CD4-positive, alpha-beta T cell treated with Interleukin-17A for 1 hour (primary cell): Measurements from ENCODE around the gene DRD5.
"Not testable (repeated sequence)": the region's sequence is repeated elsewhere in the genome, so short reads cannot be mapped to it uniquely, and the experiment has no call there.

Experiments
- DNase-seq: peaks from one replicate; pipeline ENCODE4 v3.0.0-alpha.2; 2020

DRD5 gene

DNA sequence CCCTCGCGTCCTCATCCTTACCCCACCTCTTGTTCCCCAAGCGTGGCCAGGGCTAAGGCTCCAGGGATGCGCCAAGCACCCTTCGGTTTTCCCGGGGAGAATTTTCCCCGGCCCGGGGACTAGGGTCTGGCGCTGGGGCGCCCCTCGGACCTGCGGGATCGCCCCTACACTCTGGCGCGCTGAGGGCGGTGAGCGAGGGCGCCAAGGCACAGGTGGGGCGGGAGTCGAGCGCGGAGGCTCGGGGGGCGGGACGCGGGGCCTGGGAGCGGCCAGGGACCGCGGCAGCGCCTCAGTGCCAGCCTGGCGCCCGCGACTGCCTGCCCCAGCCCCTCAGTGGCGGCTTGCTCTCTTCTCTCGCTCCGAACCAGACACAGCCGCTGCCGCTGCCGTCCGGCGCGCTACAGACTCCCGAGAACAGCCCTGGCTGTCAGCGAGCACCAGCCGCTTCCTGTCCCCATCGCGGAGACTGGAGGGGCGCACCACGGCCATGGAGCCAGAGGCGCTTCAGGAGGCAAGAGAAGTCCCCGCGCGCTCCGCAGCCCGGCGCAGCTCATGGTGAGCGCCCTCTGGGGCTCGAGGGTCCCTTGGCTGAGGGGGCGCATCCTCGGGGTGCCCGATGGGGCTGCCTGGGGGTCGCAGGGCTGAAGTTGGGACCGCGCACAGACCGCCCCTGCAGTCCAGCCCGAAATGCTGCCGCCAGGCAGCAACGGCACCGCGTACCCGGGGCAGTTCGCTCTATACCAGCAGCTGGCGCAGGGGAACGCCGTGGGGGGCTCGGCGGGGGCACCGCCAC lies at the start of gene DRD5:
Gene DRD5 (plus strand): TSS at position 292 of the 793 bp plus-strand sequence. CDS start 396 bp downstream, at position 688.
- no peak for DNase-seq

DNA sequence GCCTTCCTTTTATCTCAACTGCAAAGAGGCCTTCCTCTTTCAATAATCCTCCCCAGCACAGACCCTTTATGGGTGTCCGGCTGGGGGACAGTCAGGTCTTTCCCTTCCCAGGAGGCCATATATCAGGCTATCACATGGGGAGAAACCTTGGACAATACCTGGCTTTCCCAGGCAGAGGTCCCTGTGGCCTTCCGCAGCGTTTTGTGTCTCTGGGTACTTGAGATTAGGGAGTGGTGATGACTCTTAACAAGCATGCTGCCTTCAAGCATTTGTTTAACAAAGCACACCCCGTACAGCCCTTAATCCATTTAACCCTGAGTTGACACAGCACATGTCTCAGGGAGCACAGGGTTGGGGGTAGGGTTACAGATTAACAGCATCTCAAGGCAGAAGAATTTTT lies 49.2 kb upstream of the DRD5 start:
- not testable (repeated sequence) for DNase-seq

DNA sequence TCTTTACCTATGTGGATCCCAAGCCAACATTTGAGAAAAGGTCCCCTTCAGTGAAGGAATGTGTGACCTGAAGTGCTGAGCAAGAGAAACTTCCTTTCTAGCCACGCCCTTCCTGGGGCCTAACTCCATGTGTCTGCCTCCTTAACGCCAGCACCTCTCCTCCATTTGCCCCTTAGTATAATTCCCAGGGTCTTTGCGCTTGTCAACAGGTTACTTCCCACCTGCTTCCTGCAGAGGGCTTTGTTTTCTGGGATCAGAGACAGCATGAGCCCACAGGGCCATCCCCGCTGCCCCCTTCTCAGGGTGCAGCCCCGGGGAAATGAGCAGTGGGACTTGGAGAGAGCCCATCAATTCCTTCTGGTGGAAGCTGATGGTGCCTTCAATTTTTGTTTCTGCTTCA lies 45.9 kb upstream of the DRD5 start:
- DNase-seq, result no peak

DNA sequence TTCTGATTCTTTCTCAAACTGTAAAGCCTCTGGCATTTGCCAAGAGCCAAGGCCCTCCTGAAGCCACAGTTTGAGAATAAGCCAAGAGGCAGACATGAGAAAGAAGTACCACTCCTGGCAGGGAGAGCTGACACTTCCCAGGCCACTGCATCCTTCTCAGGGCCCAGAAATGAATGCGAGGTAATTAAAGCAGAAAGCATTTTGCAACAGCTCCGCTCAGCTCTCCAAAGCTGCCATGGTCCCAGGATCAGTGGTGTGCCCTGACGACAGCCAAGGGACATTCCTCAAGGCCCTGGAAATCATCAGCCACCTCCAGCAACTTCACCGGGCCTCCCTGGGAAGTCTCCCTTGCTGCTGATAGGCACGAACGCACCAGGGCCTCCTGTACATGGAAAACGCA lies 44.2 kb upstream of the DRD5 start:
- DNase-seq, result not testable (repeated sequence)

DNA sequence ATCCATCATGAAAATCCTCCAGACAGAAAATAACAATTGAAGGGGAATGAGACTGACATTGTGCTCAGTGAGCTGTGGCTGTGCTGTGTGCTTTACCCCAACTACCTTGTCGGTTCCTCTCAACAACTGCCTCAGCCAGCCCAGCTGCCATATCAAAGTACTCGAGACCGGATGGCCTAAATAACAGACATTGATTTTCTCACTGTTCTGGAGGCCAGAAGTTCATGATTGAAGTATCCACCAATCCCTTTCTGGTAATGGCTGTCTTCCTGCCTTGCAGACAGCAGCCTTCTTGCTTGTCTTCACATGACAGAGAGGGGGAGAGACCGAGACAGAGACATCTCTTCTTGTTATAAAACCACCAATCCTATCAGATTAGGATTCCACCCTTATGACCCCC lies 37.6 kb upstream of the DRD5 start:
- not testable (repeated sequence) for DNase-seq

DNA sequence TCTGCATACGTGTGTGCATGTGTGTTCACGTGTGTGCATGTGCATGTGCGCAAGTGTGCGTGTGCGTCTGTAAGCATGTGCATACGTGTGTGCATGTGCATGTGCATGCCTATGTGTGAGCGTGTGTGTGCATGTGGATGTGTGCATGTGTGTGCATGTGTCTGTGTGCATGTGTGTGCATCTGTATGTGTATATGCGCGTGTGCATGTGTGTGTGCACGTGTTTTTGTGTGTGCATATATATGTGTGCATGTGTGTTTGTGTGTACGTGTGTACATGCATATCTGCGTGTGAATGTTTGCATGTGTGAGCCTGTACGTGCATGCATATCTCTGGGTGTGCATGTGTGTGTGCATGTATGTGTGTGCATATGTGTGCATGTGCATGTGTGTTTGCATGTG lies 35.7 kb upstream of the DRD5 start:
- DNase-seq, result no peak

DNA sequence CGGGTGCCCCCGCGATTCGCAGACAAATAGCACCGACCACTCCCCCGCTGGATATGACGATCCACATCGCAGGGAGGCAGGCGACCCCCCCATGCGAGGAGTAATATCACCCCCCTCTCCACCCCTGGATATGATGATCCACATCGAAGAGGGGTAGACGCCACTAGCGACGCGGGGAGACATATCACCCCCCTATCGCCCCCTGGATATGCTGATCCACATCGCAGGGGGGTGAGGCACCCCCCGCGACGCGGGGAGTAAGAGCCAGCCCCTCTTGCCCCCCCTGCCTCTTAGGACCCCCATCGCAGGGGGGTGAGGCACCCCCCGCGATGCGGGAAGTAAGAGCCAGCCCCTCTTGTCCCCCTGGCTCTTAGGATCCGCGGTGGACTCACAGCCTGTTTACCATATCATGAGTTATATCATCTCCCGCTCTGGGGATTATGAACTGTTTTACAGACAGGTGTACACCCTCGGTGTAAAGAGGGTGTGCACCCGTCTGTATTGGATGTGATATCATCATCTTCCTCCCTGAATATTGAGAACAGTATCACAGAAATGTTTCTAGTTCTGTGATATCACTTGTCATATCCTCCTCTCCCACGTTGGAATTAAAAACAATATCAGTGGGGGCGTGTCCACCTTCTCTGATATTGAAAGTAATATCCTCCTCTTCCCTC lies 22.7 kb upstream of the DRD5 start:
- no peak for DNase-seq

DNA sequence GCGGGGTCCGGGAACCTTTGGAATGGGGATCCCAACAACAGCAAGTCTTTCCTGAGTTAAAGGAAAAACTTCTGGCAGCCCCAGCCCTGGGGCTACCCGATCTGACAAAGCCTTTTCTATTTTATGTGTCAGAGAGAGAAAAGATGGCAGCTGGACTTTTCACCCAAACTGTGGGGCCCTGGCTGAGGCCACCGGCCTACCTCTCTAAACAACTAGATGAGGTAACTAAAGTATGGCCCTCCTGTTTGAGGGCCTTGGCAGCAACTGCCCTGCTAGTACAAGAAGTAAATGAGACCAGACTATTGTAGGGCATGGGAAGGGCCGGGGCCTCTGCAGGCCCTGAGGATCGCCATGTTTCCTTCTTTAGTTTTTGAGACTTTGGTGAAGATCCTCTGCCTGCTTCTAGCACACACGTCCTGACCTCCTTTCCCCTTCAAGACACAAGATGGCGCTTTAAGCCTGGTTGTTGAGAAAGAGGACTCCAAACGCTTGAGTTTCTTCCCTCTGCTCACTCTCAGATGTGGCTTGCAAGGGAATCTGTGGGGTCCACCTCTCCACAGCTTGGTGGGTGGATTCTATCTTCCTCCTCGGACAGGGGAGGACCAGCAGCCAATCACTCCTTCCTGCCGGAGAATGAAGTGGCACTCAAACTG lies 18.5 kb upstream of the DRD5 start:
- DNase-seq, result peak; percentile 50

DNA sequence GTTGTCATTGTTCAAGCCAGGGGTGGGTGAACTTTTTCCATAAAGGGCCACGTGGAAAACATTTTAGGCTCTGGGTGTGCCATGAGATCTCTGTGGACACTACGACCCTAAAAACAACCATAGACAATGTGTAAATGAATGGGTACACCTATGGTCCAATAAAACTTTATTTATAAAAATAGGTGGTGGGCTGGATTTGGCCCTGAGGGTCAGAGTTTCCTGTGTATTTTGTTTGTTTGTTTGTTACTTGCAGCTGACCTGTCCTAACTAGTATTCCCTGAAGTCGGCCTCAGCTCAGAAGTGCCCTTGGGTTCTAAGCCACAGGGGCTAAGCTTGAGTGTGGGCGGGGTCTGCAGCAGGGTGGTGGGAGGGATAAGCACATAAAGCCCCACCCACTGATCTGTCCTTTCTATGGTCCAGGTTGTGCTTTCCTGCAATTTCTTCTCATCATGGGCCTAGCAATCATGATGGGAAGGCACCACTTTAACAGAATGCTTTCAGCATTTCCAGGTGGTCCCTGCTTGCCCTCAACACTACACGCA lies 17.2 kb upstream of the DRD5 start:
- DNase-seq, result no peak

DNA sequence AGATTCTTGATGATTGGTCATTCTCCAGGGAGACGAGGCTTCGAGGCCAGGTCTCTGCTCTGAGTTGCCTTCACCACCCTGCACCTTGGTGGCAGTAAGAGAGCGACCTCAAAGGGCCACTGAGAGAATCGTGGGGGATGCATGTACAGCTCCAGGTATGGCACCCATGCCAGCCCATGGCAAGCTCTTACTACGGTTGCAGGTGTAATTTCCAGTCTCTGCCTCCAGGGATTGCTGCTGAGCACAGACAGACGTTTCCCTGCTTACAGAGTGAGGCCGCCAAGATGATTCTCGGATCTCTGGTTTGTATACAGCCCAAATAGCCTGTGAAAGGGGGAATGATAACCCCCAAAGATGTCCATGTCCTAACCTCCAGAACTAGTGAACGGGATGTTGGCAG lies 16.3 kb upstream of the DRD5 start:
- DNase-seq, result no peak

DNA sequence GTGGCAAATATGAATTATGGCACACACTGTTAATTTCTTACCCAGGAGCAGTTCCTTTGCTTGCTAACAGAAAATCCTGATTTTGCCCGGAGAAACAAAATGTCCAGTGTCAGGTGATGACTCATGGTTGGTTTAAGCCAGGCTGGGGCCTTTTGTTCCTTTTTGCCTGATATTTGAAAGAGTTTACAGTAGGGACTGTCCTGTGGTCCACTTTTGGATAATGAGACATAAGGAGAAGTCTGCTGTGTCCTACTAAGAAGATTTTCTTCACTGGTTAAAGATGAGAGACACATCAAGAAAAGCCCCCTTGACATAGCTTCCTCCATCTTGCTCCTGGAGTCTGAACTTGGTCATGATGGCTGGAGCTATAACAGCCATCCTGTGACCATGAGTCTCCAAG lies 12.1 kb upstream of the DRD5 start:
- no peak for DNase-seq

DNA sequence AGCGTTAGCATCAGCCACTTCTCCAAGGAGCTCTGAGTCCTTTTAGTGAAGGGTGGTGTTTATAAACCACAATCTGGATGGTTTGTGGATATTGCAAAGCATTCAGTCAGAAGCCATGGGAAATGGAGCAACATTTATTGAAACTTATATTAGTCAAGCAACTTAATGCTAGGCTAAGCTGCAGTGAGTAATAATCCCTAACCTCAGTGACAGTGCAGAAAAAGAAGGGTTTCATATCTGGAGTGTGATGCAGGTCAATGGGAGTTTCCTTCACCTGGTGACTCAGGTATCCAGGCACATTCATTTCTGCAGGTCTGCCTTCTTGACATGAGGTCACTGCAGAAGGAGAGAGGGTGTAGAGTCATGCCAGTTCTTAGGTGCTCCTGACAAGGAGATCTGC lies 10.4 kb upstream of the DRD5 start:
- DNase-seq, result no peak

DNA sequence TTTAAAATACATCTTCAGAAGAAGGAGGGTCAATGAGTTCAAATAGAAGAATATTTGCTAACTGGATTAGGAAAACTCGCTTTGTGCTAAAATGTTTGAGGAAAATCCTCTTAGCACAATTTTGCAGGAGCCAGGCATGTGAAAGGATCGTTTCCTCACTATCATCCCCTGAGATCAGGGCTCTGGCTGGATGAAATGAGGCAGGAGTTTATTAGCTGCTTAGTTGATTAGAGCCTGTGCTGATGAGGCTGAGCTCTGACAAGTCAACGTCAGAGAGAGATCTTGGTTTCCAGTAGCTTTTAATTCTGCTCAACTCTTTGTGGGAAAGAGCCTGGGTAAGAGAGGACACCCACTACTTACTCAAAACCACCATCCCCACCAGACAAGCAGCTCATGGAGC lies 8.0 kb upstream of the DRD5 start:
- DNase-seq, result no peak

DNA sequence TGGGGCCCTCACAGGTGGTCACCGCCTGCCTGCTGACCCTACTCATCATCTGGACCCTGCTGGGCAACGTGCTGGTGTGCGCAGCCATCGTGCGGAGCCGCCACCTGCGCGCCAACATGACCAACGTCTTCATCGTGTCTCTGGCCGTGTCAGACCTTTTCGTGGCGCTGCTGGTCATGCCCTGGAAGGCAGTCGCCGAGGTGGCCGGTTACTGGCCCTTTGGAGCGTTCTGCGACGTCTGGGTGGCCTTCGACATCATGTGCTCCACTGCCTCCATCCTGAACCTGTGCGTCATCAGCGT lies 652 bp downstream of the DRD5 start:
- DNase-seq, result no peak

DNA sequence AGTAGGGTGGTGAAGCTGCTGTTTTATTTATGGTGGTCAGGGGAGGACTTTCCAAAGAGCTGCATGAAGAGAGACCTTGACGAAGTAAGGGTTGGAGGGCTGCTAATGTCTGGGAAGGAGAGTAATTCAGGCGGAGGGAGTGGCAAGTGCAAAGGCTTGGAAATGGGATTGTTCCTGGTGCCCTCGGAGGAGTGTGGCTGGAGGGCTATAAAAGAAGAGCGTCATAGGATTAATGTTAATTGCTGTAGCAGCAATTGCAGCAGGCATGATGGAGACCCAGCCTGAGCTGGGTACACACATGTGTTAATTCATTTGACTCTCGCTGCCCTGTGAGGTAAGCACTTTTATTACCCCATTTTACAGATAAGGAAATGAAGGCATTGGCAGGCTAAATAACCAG lies 4.5 kb downstream of the DRD5 start:
- DNase-seq, result not testable (repeated sequence)

DNA sequence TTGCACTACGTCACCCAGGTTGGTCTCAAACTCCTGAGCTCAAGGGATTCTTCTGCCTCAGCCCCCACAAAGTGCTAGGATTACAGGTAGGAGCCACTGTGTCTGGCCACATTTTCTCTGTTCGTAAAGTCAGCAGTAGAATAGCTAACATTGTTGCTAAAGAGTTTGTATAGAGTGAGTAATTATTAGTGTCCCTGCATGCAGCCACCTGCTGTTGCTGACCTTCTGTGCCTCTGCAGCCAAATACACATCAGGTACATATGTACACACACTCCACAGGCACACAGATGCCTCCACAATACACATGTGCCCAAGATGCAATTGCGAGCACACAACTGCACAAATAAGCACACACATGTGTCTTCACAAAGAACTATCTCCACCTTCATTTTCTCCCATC lies 10.9 kb downstream of the DRD5 start:
- DNase-seq, result no peak

DNA sequence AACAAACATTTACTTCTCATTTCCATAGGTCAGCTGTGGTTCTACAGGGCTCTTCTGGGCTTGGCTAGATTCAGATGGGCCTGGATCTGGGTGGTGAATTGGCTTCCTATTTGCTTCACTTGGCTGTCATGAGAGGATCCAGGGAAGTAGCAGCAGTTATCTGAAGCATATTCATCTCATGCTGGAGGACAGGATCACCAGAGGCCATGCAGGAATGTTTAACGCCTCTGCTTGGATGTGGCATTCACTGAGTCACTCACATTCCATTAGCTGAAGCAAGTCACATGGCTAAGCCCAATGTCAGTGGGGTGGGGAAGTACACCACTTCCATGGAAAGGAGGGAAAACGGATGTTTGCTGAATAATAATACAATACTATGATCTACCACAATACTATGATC lies 15.2 kb downstream of the DRD5 start:
- DNase-seq, result not testable (repeated sequence)

DNA sequence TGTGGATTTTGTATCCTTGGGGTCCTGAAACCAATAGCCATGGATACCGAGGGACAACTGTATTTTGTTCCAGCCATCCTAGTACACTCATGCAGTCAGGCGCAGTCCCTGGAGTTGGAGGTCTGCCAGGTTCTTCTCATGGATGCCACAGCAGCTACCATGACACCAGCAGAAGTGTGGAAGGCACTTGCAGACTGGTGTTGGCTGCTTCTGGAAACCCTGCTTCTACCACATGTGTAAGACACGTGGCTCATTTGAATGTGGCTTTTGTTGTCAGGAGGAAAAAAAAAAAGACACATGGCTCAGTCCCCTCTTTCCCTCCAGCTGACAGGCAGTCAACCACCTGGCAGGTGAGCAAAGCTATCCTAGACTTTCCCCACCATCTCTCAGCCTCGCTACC lies 19.4 kb downstream of the DRD5 start:
- DNase-seq, result no peak

DNA sequence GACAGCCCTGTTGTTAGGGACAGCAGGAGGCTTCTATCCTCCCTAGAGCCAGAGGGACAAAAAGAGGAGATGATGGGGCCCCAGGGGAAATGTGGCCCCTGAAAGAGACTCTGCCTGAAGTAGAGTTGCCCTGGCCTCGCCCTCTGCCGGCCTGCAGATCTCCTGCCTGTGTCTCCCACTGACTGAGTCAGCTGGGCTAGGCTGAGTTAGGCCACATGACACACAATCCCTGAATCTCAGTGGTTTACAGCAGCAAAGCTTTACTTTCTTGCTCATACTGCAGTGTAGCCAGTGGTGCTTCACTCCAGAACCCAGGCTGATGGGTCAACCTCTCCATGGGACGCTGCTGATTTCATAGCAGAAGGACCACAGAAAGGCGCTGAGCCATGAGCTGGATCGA lies 23.5 kb downstream of the DRD5 start:
- DNase-seq, result no peak

DNA sequence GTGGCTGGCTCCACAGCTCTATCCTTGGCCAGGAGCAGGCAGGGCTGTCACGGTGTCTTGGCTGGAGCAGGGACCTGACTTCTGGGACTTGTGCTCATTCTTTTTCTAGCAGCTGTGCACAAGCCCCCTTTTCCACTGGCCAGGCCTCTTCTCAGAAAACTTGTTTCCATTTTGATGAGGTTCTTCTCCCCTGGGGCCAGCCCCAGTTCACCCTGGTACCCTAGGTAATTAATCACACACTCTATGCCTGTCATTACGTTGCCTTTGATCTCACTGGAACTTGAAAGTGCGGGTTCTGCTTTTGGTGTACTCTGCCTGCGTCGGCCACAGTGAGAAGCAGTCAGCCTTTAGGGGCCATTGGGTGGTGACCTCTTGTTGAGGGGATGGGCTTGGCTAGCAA lies 26.6 kb downstream of the DRD5 start:
- DNase-seq, result no peak

DNA sequence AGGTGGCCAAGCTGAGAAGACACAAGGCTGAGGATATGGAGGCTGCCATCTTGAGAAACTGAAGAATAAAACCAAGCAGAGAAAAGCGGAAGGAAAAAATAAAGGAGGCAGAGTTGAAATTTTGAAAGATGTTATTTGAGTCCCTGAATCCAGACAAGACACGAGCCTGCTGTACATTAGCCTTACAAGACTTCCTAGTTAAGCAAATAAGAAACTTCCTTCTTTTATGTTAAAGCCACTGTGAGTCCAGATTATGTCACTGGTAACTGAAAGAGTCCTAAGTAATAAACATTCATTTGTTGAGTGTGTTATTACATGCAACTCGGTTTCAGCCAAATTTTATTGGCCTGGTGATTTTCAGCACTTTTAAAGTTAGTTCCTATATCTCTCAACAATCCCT lies 30.4 kb downstream of the DRD5 start:
- DNase-seq, result no peak

DNA sequence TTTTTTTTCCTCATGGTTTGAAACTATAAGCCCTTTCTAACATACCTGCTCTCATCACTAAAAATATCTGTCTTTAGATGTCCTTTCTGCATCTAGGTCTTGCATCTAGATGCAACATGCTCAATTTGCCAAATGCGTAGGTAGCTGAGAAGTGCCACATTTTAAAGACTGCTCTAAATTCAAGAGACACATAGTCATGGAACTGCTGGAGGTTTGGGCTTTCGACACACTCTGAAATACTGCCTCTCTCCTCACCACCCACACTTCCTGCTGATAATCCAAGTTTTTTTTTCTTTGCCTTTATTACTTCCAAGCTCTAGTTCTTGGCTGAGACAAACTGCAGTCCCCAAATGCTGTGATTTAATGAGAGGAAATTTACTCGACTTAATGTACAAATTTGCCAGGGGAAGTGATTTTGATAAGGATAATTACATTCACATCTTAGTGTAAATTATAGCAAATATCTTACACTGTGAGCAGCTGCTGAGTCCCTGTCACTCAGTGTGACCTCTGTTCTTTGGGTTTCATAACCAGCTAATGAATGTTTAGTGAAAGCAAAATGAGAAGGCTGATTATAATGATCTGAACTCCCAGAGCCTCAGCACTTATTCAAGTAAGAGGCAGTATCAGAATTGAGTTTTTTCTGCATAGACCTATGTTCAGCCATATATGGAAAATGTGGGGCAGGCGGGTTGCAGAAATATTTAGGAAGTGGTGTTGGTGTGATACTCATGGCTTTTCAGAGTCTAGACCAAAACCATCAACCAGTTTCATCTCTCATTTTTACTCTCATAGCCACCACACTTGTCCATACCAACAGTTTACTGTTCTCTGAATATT lies 31.3 kb downstream of the DRD5 start:
- no peak for DNase-seq

DNA sequence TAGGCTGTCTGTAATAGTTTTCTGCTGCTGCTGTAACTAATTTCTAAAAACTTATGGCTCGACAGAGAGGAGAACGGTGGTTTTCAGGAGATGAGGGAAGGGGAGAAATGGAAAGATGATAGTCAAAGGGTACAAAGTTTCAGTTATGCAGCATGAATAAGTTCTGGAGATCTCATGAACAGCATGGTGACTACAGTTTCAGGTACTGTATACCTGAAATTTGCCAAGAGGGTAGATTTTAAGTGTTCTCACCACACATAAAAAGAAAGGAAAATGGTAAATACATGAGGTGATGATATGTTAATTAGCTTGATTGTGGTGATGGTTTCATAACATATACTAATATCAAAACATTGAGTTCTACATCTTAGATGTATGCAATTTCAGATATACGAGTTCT lies 34.9 kb downstream of the DRD5 start:
- no peak for DNase-seq
